Heart left ventricle (tissue), 13 donors: Measurements from ENCODE around the gene PRIMA1.

Experiments
- POLR2A ChIP-seq, 2 donors: fragments of 450-650 bp; IDR thresholded peaks; one replicate each; pipeline ENCODE4 v1.6.1; 2017; ENCODE audit warnings: antibody characterized with exemption in 2 of 2, mild to moderate bottlenecking in 2 of 2, moderate library complexity in 2 of 2
- TF ChIP-seq, protein P1 (sequence below), 12 donors: fragments of 200-600 bp; sonication (generic) in 4 of 12; IDR thresholded peaks; one replicate each; pipeline versions ENCODE4 v1.5.0 to v1.8.0; 2018 to 2022; ENCODE audit warnings: antibody characterized with exemption in 12 of 12, mild to moderate bottlenecking in 5 of 12
- donor health status: ischemic (EF 13 %, LVEDD 7.1; RV severe dilation, severe dysfunction).
- donor health status: DM: no; HTN: yes; CAD: no.
- donor health status: DM: no; HTN: no; CAD: no.
- donor health status: ischemic (EF 25% LVEDD 6.9; RV normal size, moderate dysfunction).
- donor health status: ischemic (EF 25% LVEDD 5.7; RV mildly dilated, moderate dysfunction).
- donor health status: ischemic (EF 35%, LVEDD 5.7; RV mildly dilated, moderate dysfunction).
- donor health status: nonischemic (EF 11% LVEDD 7.7; RV severe dilation, severe dysfunction).
- donor health status: DM: yes; HTN: yes; CAD: no.
- donor health status: PGD.
- donor health status: ischemic (EF 29% LVEDD 5.4; RV normal size, mild dysfunction).
- donor health status: nonischemic (EF 23%, LVEDD 6.1; RV moderate dilation, normal function).

DNA sequence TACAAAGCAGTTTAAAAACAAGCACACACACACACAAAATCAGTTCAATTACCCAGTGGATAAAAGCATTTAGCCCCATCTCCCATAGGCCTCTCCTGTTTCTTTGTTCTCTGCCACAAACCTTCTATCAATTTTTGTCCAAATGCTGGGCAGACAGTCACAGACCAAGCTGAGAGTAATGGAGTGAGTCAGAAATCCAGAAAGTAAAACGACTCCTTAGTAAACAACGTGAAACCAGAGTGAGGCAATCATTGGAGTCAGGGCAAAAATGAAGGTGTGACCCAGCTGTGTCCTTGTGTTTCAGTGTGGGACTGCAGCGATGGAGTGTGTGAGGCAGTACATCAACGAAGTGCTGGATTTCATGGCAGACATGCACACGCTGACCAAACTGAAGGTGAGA is 102.0 kb downstream of the PRIMA1 start:
- TF ChIP-seq, protein P1, sequence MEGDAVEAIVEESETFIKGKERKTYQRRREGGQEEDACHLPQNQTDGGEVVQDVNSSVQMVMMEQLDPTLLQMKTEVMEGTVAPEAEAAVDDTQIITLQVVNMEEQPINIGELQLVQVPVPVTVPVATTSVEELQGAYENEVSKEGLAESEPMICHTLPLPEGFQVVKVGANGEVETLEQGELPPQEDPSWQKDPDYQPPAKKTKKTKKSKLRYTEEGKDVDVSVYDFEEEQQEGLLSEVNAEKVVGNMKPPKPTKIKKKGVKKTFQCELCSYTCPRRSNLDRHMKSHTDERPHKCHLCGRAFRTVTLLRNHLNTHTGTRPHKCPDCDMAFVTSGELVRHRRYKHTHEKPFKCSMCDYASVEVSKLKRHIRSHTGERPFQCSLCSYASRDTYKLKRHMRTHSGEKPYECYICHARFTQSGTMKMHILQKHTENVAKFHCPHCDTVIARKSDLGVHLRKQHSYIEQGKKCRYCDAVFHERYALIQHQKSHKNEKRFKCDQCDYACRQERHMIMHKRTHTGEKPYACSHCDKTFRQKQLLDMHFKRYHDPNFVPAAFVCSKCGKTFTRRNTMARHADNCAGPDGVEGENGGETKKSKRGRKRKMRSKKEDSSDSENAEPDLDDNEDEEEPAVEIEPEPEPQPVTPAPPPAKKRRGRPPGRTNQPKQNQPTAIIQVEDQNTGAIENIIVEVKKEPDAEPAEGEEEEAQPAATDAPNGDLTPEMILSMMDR (IDR thresholded peaks at IDR 0.05): no peak
- no peak for TF ChIP-seq POLR2A (IDR thresholded peaks at IDR 0.05)
